SU-DHL-6 (cell line): Measurements from ENCODE around the gene TRAPPC8.
"Not testable (repeated sequence)": the region's sequence is repeated elsewhere in the genome, so short reads cannot be mapped to it uniquely, and the experiment has no call there.

Experiments used
- H2AFZ ChIP-seq: fragments of 200-600 bp; sonication (generic); 2 replicates; pipeline ENCODE4 v1.6.1; 2014; ENCODE audit warnings: low read depth, mild to moderate bottlenecking, moderate library complexity, mixed read lengths, antibody characterized with exemption, low read length; ENCODE audit not compliant: severe bottlenecking
- H3F3A ChIP-seq: fragments of 200-600 bp; shearing (Covaris generic); 2 replicates; pipeline ENCODE4 v1.6.0; 2016; ENCODE audit warnings: antibody characterized with exemption, mild to moderate bottlenecking; ENCODE audit not compliant: insufficient read depth
- H3K27ac ChIP-seq: fragments of 200-600 bp; sonication (generic); 2 replicates; pipeline ENCODE4 v1.5.1; 2016; ENCODE audit warnings: low read depth, mild to moderate bottlenecking, low read length, moderate library complexity, mixed read lengths
- H3K27me3 ChIP-seq: fragments of 200-600 bp; sonication (generic), shearing (Covaris generic); 2 replicates; pipeline ENCODE4 v1.6.0; 2014; ENCODE audit warnings: mild to moderate bottlenecking, low read length
- H3K36me3 ChIP-seq: fragments of 200-600 bp; sonication (generic); 2 replicates; pipeline ENCODE4 v1.6.1; 2014; ENCODE audit warnings: mild to moderate bottlenecking, low read length, mixed read lengths
- H3K4me2 ChIP-seq: fragments of 300-600, 200-600 bp; shearing (Covaris generic), sonication (generic); 2 replicates; pipeline ENCODE4 v1.6.0; 2014; ENCODE audit warnings: low read length, low read depth, mild to moderate bottlenecking; ENCODE audit not compliant: poor library complexity, severe bottlenecking
- H3K4me3 ChIP-seq: fragments of 200-600 bp; sonication (generic); 2 replicates; pipeline ENCODE4 v1.5.1; 2014; ENCODE audit warnings: antibody characterized with exemption, low read length, mild to moderate bottlenecking, mixed read lengths; ENCODE audit not compliant: insufficient read depth, poor library complexity, severe bottlenecking
- H3K79me2 ChIP-seq: fragments of 200-600 bp; sonication (generic); 2 replicates; pipeline ENCODE4 v1.6.1; 2014; ENCODE audit warnings: mild to moderate bottlenecking, low read length, moderate library complexity; ENCODE audit not compliant: insufficient read depth
- H3K9ac ChIP-seq: fragments of 200-600 bp; sonication (generic); 2 replicates; pipeline ENCODE4 v1.7.0; 2014; ENCODE audit warnings: mild to moderate bottlenecking, low read length
- H3K9me2 ChIP-seq: fragments of 200-600 bp; sonication (generic); replicated peaks from 2 replicates; pipeline ENCODE4 v1.6.1; 2014; ENCODE audit warnings: low read length; ENCODE audit not compliant: insufficient read depth
- H3K9me3 ChIP-seq: fragments of 200-600 bp; sonication (generic); 2 replicates; pipeline ENCODE4 v1.6.1; 2014; ENCODE audit warnings: low read length, mixed read lengths; ENCODE audit not compliant: insufficient read depth
- H4K20me1 ChIP-seq: fragments of 200-600 bp; sonication (generic); 2 replicates; pipeline ENCODE4 v1.6.1; 2014; ENCODE audit warnings: low read depth, mild to moderate bottlenecking, antibody characterized with exemption, low read length, moderate library complexity, mixed read lengths
- EZH2phosphoT487 ChIP-seq: fragments of 200-600 bp; sonication (generic), shearing (Covaris generic); conservative IDR thresholded peaks from 2 replicates; pipeline ENCODE4 v1.6.1; 2018; ENCODE audit warnings: mild to moderate bottlenecking, antibody characterized with exemption, low read length, moderate library complexity, mixed read lengths
- TF ChIP-seq, protein P1 (sequence below): fragments of 200-600 bp; sonication (generic); IDR thresholded peaks from one replicate; pipeline ENCODE4 v1.5.1; 2017; ENCODE audit warnings: antibody characterized with exemption, mild to moderate bottlenecking, low read length, moderate library complexity; ENCODE audit not compliant: insufficient read depth, poor library complexity, severe bottlenecking

TRAPPC8 gene

DNA sequence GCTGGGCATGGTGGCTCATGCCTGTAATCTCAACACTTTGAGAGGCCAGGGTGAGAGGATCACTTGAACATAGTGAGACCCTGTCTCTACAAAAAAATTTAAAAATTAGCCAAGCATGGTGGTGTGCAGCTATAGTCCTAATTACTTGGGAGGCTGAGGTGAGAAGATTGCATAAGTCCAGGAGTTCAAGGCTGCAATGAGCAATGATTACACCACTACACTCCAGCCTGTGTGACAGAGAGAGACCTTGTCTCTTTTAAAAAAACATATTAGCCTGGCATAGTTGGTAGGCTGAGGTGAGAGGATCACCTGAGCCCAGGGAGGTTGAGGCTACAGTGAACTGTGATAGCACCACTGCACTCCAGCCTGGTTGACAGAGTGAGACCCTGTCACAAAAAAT, 13.7 kb downstream of the TRAPPC8 start:
- Histone ChIP-seq H3K27ac (no peak overlapping the region), H3K4me2 (no peak overlapping the region), H3K9me2 (no peaks in the 10 kb centered on the region), H3K79me2 (peaks cover 71% of the 10 kb centered on the region), H3K27me3 (no peaks in the 10 kb centered on the region), H3K9ac (no peak overlapping the region), H3K4me3 (no peak overlapping the region), H3K36me3 (peaks cover 28% of the 10 kb centered on the region), H4K20me1 (0 out of 2 replicates have a peak, but pooled peaks cover 11% of the 10 kb centered on the region), H3K9me3 (no peaks in the 10 kb centered on the region), H3F3A (peaks cover 6% of the 10 kb centered on the region; the same call in 1 of the 2 replicates), H2AFZ (no peak overlapping the region)
- no peak for TF ChIP-seq EZH2phosphoT487
- TF ChIP-seq, protein P1, sequence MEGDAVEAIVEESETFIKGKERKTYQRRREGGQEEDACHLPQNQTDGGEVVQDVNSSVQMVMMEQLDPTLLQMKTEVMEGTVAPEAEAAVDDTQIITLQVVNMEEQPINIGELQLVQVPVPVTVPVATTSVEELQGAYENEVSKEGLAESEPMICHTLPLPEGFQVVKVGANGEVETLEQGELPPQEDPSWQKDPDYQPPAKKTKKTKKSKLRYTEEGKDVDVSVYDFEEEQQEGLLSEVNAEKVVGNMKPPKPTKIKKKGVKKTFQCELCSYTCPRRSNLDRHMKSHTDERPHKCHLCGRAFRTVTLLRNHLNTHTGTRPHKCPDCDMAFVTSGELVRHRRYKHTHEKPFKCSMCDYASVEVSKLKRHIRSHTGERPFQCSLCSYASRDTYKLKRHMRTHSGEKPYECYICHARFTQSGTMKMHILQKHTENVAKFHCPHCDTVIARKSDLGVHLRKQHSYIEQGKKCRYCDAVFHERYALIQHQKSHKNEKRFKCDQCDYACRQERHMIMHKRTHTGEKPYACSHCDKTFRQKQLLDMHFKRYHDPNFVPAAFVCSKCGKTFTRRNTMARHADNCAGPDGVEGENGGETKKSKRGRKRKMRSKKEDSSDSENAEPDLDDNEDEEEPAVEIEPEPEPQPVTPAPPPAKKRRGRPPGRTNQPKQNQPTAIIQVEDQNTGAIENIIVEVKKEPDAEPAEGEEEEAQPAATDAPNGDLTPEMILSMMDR: no peak

DNA sequence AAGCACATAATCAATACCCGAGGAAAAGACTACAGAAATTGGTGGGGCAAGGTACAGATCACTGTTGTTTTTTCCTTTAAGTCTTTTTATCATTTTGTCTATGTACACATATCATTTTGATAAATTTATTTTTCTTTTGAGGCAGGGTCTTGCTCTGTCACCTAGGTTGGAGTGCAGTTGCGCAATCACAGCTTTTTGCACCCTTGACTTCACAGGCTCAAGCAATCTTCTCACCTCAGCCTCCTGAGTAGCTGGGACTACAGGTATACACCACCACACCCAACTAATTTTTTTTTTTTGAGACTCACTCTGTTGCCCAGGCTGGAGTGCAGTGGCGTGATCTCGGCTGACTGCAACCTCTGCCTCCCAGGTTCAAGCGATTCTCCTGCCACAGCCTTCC, 15.9 kb downstream of the TRAPPC8 start:
- Histone ChIP-seq H4K20me1 (0 out of 2 replicates have a peak, but pooled peaks cover 11% of the 10 kb centered on the region), H3K79me2 (peaks cover 68% of the 10 kb centered on the region)
- H3K9ac ChIP-seq: not testable (repeated sequence)

DNA sequence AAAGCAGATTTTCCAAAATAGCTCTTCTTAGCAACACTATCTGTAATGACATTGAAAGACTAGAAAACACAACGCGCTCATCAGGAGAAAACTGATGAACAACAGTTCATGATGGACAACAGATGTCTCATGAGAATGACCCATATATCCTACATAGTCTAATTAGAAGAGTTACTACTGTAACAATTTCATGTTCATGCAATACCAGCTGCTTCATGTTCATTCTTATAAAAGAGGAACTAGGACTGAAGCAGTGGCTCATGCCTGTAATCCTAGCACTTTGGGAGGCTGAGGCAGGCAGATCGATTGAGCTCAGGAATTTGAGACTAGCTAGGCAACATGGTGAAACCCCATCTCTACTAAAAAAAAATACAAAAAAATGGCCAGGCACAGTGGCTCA, 22.7 kb downstream of the TRAPPC8 start:
- no peak overlapping the region for H3K4me2 ChIP-seq

More for the DNA sequence above, 15.9 kb downstream of the TRAPPC8 start:
- H3K4me2 ChIP-seq, H3K27me3 ChIP-seq, H2AFZ ChIP-seq, H3F3A ChIP-seq, H3K9me3 ChIP-seq, H3K4me3 ChIP-seq, H3K27ac ChIP-seq, H3K9me2 ChIP-seq: not testable (repeated sequence)
- H3K36me3 ChIP-seq: peaks cover 29% of the 10 kb centered on the region

DNA sequence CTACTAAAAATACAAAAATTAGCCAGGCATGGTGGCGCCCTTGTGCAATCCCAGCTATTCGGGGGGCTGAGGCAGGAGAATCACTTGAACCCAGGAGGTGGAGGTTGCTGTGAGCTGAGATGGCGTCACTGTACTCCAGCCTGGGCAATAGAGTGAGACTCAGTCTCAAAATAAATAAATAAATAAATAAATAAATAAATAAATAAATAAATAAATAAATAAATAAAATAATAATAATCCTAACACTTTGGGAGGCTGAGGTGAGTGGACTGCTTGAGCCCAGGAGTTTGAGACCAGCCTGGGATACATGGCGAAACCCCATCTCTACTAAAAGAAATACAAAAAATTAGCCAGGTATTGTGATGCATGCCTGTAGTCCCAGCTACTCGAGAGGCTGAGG, 23.6 kb downstream of the TRAPPC8 start:
- not testable (repeated sequence) for H3K4me3 ChIP-seq, H3F3A ChIP-seq, H3K4me2 ChIP-seq, H3K9me2 ChIP-seq, H2AFZ ChIP-seq, H3K27ac ChIP-seq, H3K27me3 ChIP-seq, H3K9ac ChIP-seq, H3K9me3 ChIP-seq, H4K20me1 ChIP-seq
- H3K36me3 ChIP-seq: peaks cover 24% of the 10 kb centered on the region; the same call in 1 of the 2 replicates
- H3K79me2 ChIP-seq: peaks cover 66% of the 10 kb centered on the region

More for the DNA sequence above, 22.7 kb downstream of the TRAPPC8 start:
- Histone ChIP-seq H3K27ac (no peak overlapping the region), H3K9me2 (no peaks in the 10 kb centered on the region), H3K4me3 (no peak overlapping the region), H3K36me3 (peaks cover 24% of the 10 kb centered on the region; the same call in 1 of the 2 replicates), H3K9me3 (no peaks in the 10 kb centered on the region), H3K79me2 (peaks cover 66% of the 10 kb centered on the region), H3K9ac (no peak overlapping the region), H4K20me1 (0 out of 2 replicates have a peak, but pooled peaks cover 6% of the 10 kb centered on the region), H3K27me3 (no peaks in the 10 kb centered on the region), H2AFZ (no peak overlapping the region), H3F3A (peaks cover 6% of the 10 kb centered on the region; the same call in 1 of the 2 replicates)
- TF ChIP-seq, protein P1: no peak
- TF ChIP-seq EZH2phosphoT487: no peak
